GM21515 (cell line): ENCODE results near the gene CYTL1.
"Not testable (repeated sequence)": the region's sequence is repeated elsewhere in the genome, so short reads cannot be mapped to it uniquely, and the experiment has no call there.

Source experiments
- ATAC-seq: cut with Tn5 transposase; IDR thresholded peaks from one replicate; pipeline ENCODE4 v1.9.1; 2021; ENCODE audit not compliant: unreplicated experiment

CYTL1 gene

DNA sequence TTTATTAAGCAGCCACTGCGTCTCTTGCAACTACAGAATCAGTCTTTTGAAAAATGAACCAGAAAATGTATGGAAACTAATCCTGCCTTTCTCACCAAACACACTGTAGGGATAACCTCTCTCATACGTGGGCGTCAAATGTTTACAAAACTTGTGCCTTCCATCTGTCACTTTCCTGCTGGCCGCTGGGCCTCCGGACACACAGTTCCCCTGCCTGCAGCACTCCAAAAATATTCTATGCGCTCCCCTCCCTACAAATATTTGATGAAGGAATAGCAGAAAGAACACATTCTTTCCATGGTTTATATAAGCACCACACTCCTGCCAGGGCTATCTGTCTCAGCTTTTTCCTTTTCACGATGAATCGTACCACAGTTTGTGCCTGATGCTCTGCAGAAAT lies 14.9 kb upstream of the CYTL1 start:
- ATAC-seq: no peak

DNA sequence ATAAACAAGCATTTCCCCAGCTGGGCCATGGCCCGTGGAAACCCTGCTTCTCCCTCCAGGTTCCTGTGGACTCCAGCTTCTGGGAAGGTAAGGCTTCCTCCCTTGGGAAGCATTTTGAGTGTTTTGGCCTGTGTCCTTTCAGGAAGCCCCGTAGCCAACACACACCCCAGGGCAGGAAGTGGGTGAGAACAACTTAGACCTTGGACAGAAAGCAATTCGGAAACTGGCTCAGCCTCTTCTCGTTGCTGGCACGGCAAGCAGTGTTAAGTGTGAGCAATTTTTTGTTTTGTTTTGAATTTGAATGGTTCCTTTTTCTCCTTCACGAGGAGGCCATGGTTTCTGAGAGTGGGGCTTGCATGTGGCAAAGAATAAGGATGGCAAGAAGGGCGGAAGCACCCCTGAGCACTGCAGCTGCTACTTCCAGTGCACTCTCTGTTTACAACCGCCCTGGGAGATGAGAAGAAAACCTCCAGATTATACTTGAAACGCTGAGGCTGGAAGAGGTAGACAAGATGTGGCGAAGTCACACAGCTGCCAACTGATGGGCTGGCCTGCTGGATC lies 14.1 kb upstream of the CYTL1 start:
- no peak for ATAC-seq

GRCh38 chr4:5032813-5033212 lies 13.6 kb upstream of the CYTL1 start:
- no peak for ATAC-seq

GRCh38 chr4:5030927-5031326 lies 11.7 kb upstream of the CYTL1 start:
- no peak for ATAC-seq

DNA sequence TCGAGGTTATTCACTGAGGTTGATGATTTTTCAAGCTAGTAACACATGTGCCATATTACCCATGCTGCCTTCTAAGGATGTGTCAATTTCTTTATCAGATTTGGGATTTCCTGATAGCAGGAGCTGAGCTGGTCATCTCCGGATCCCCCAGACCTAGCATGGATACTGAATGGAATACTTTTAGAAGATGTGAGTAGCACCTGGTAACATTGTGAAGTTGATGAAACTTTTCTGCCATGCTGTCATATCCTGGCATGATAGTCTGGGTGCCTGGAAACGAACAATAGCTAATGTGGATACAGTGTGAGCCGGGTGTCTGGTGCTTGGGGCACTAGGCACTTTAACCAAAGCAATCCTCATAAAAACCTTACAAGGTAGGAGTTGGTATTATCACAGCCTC lies 11.0 kb upstream of the CYTL1 start:
- no peak for ATAC-seq

DNA sequence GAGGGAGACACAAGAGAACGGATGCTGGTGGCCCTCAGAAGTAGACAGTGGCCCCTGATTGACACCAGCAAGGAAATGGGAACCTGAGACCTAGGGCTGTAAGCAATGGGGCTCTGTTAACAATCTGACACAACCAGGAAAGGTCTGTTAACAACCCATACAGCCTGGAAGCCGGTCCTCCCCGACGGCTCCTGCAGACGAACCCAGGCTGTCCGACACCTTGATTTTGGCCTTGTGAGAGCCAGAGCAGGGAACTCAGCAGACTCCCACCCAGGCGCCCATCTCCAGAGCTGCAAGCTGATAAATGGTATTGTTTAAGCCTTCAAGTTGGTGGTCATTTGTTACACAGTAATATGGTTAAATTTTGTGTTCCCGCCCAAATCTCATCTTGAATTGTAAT lies 10.2 kb upstream of the CYTL1 start:
- no peak for ATAC-seq

DNA sequence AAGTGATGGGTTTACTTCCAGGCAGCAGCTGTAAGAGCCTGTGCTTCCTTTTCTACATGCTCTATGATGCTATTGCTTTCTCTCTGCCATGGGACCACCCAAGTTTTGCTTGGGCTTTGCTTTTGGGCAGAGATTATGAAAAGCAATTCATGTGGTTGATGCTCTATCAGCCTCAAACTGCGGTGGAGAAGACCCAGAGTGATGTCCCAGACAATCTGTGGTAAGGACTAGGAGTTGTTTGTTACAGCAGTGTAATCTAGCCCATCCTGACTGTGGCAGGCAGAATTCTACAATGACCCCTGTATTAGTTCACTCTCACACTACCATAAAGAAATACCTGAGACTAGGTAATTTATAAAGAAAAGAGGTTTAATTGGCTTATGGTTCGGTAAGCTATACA lies 9.2 kb upstream of the CYTL1 start:
- no peak for ATAC-seq

GRCh38 chr4:5027346-5027745 lies 8.1 kb upstream of the CYTL1 start:
- ATAC-seq: no peak

DNA sequence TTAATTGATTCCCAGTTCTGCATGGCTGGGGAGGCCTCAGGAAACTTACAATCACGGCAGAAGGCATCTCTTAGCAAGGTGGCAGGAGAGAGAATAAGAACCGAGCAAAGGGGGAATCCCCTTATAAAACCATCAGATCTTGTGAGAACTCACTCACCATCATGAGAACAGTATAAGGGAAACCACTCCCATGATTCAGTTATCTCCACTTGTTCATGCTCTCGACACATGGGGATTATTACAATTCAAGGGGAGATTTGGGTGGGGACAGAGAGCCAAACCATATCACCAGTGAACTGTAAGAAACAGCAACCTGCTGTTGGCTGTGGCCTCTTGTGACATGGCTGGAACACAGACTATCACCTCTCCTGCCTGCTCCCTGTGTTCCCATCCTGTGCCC lies 7.1 kb upstream of the CYTL1 start:
- no peak for ATAC-seq

GRCh38 chr4:5024673-5025072 lies 5.4 kb upstream of the CYTL1 start:
- no peak for ATAC-seq

DNA sequence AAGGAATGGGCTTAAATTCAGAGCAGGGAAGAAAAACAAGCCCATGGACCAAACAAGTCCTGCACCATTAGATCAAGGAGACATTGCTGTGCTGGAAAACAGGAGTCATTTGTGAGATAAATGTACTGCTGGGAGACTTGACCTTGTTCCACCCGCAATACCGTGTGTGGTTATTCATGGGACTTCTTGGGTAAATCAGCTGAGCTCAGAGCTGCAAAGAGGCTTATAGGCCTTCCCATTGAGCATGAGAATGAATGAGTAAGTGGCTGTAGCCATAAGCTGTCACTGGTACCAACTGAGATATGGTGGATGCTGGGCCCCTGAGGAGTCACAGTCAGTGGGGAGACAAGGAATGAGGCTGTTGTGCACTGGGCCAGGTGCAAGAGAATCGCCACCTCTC lies 2.3 kb upstream of the CYTL1 start:
- no peak for ATAC-seq

- ATAC-seq: no peak
Observed at GRCh38 chr4:5020341-5020740, 1.1 kb upstream of the CYTL1 start.

GRCh38 chr4:5019796-5020195 lies 538 bp upstream of the CYTL1 start:
- no peak for ATAC-seq

DNA sequence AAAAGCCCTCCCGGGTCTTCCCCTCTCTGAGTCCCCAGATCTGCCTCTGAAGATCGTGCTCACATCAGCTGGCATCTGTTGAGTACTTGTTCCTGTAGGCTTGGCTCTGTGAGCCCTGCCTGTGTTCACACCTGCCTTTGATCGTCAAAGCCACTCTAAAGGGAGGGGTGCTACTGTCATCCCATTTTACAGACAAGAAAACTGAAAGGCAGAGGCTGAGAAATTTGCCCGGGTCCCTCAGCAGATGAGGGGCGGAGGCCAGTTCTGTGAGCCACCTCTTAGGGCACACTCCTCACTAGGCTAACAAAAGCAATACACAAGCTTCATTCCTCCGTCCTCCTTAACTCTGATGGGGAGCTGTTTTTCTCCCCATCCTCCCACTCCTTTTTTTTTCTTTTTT lies 655 bp downstream of the CYTL1 start:
- ATAC-seq: no peak

DNA sequence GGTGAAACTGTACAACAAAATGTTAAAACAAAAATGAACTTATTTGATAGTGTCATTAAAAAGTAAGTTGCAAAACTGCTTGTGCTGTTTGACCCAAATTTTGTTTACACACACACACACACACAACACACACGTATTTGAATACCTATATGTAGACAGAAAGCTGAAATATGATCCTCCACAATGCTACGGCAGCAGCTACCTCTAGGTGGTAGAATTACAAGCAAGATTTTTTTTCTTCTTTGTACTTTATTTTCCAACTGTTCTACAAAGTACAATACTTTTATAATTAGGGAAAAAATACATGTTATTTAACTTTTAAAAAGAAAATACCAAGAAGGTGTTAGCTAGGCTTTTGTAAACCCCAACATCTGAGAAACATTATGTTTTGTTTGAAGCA lies 1.2 kb downstream of the CYTL1 start:
- no peak for ATAC-seq

DNA sequence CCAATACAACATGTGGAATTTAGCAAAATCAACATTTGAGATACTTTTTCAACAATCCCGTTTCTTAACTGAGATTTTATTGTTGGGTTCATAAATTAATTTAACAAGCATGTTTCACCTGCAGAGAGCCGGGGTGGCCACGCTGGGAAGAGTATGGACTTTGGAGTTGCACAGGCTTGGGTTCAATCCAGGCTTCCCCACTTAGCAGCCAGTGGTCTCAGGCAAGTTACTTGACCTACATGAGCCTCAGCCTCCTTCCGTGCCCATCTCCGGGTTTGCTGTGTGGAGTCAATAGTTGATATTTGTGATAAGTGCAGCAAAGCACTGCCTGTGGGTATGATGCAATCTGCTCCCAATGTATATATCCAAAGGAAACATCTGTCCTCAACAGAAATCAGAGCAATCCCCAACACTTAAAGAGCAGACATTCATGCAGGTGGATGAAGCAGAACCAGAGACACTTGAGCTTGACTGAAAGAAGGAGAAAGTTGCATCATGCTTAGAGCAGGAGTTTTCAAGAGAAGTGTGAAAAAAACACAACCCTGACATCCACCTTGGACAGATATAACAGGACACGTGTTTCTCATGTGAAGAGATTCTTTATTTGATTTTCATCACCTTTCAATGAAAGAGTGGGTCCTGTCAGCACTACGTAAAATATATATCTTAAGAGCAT lies 5.1 kb downstream of the CYTL1 start:
- ATAC-seq: no peak

- no peak for ATAC-seq
Observed at GRCh38 chr4:5012958-5013357, 6.3 kb downstream of the CYTL1 start.

GRCh38 chr4:5012244-5012898 lies 6.9 kb downstream of the CYTL1 start:
- no peak for ATAC-seq

DNA sequence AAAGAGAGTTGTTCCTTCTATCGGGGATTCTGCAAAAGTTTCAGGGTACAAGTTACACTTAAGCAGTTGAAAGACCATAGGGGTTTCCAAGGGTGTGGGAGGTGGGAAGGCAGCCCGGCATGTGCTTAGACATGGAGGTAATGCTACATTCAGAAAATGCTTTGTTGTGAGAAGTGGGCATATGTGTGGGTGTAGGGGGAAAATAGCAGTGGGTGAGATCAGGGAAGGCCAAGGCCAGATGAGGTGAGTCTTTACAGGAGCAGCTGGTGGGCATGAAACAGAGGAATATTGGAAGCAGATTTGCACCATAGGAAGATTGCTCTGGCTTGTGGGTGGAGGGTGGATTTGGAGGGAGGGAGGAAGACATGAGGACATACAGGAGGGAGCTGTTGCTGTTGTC lies 8.3 kb downstream of the CYTL1 start:
- ATAC-seq: no peak

- no peak for ATAC-seq
Observed at GRCh38 chr4:5009796-5010195, 9.5 kb downstream of the CYTL1 start.

DNA sequence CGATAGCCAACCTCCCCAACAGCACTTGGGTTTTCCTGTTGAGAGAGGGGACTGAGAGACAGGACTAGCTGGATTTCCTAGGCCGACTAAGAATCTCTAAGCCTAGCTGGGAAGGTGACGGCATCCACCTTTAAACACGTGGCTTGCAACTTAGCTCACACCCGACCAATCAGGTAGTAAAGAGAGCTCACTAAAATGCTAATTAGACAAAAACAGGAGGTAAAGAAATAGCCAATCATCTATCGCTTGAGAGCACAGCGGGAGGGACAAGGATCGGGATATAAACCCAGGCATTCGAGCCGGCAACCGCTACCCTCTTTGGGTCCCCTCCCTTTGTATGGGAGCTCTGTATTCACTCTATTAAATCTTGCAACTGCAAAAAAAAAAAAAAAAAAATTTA lies 12.3 kb downstream of the CYTL1 start:
- not testable (repeated sequence) for ATAC-seq

DNA sequence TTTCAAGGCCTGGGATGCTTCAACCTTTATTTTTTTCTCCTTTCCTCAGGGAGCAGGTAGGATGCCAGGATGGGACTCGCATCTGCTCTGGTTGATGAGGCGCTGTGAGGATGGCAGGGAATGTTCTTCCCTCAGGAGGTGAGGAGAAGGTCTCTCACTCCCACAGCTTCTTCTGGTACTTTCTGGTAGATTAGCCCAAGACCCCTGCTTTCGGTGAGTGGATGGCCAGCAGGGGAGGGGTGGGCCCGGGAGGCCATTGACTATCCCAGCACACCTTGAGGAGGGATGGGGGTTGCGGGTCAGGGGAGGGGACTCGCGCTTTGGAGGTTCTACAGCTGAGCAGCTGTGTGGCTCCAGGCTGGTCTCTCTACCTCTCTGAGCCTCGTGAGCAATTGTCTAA lies 14.8 kb downstream of the CYTL1 start:
- no peak for ATAC-seq

- ATAC-seq: no peak
Observed at GRCh38 chr4:5003918-5004317, 15.3 kb downstream of the CYTL1 start.
